Parathyroid adenoma (tissue), 2 donors: ENCODE results near the gene NFYC.
"Not testable (repeated sequence)": the region's sequence is repeated elsewhere in the genome, so short reads cannot be mapped to it uniquely, and the experiment has no call there.

Source experiments
- H2AFZ ChIP-seq: fragments of 300-600 bp; sonication (generic); one replicate; pipeline ENCODE4 v1.7.0; 2017; ENCODE audit warnings: antibody characterized with exemption, mild to moderate bottlenecking
- H3K27ac ChIP-seq: fragments of 300-600 bp; sonication (generic); one replicate; pipeline ENCODE4 v1.7.0; 2017
- H3K27me3 ChIP-seq: fragments of 300-600 bp; sonication (generic); one replicate; pipeline ENCODE4 v1.7.0; 2017; ENCODE audit warnings: low read length; ENCODE audit not compliant: control insufficient read depth, insufficient read depth
- H3K36me3 ChIP-seq: fragments of 300-600 bp; sonication (generic); one replicate; pipeline ENCODE4 v1.7.0; 2017; ENCODE audit warnings: low read length; ENCODE audit not compliant: control insufficient read depth, insufficient read depth
- H3K4me1 ChIP-seq: fragments of 300-600 bp; sonication (generic); one replicate; pipeline ENCODE4 v1.7.0; 2017; ENCODE audit warnings: control low read depth
- H3K4me2 ChIP-seq: fragments of 300-600 bp; sonication (generic); one replicate; pipeline ENCODE4 v1.7.0; 2017; ENCODE audit warnings: low read length
- H3K4me3 ChIP-seq: fragments of 300-600 bp; sonication (generic); one replicate; pipeline ENCODE4 v1.7.0; 2017; ENCODE audit warnings: low read depth, low read length
- H3K79me2 ChIP-seq: fragments of 300-600 bp; sonication (generic); one replicate; pipeline ENCODE4 v1.7.0; 2017; ENCODE audit warnings: control low read depth
- H3K9ac ChIP-seq: fragments of 300-600 bp; sonication (generic); one replicate; pipeline ENCODE4 v1.7.0; 2017; ENCODE audit warnings: mild to moderate bottlenecking
- H3K9me3 ChIP-seq: fragments of 300-600 bp; sonication (generic); one replicate; pipeline ENCODE4 v1.7.0; 2017; ENCODE audit warnings: low read length; ENCODE audit not compliant: control insufficient read depth
- CTCF ChIP-seq: fragments of 300-600 bp; sonication (generic); IDR thresholded peaks from one replicate; pipeline ENCODE4 v1.7.0; 2017; ENCODE audit warnings: antibody characterized with exemption, mild to moderate bottlenecking
- donor health status: primary hyperparathyroidism.

Gene NFYC

GRCh38 chr1:40720493-40720892 lies 29.0 kb downstream of the NFYC start:
- Histone ChIP-seq H3K27me3 (no peaks in the 10 kb centered on the region), H3K4me1 (peaks cover 10% of the 10 kb centered on the region), H3K4me2 (no peak overlapping the region), H3K9me3 (no peaks in the 10 kb centered on the region), H3K27ac (no peak overlapping the region), H3K79me2 (peaks cover 35% of the 10 kb centered on the region), H3K36me3 (no peaks in the 10 kb centered on the region), H3K9ac (no peak overlapping the region), H2AFZ (no peak overlapping the region), H3K4me3 (no peak overlapping the region)
- no peak for TF ChIP-seq CTCF

GRCh38 chr1:40722622-40723021 lies 31.1 kb downstream of the NFYC start:
- no peaks in the 10 kb centered on the region for H3K9me3 ChIP-seq
- no peak for TF ChIP-seq CTCF
- peaks cover 37% of the 10 kb centered on the region for H3K79me2 ChIP-seq
- H3K27ac ChIP-seq = no peak overlapping the region
- H2AFZ ChIP-seq = no peak overlapping the region
- H3K36me3 ChIP-seq = no peaks in the 10 kb centered on the region
- no peaks in the 10 kb centered on the region for H3K27me3 ChIP-seq
- H3K9ac ChIP-seq = no peak overlapping the region
- H3K4me2 ChIP-seq = no peak overlapping the region
- peaks cover 5% of the 10 kb centered on the region for H3K4me1 ChIP-seq
- H3K4me3 ChIP-seq = no peak overlapping the region

GRCh38 chr1:40723196-40723955 lies 31.9 kb downstream of the NFYC start:
- H3K9ac ChIP-seq = no peak overlapping the region
- no peak overlapping the region for H3K4me3 ChIP-seq
- no peaks in the 10 kb centered on the region for H3K36me3 ChIP-seq
- H3K9me3 ChIP-seq = no peaks in the 10 kb centered on the region
- peaks cover 5% of the 10 kb centered on the region for H3K4me1 ChIP-seq
- H3K27ac ChIP-seq = no peak overlapping the region
- no peak overlapping the region for H3K4me2 ChIP-seq
- H3K79me2 ChIP-seq = peaks cover 39% of the 10 kb centered on the region
- no peak for TF ChIP-seq CTCF
- H3K27me3 ChIP-seq = no peaks in the 10 kb centered on the region
- H2AFZ ChIP-seq = no peak overlapping the region

GRCh38 chr1:40727662-40728061 lies 36.2 kb downstream of the NFYC start:
- not testable (repeated sequence) for H3K9ac ChIP-seq, H3K36me3 ChIP-seq, H2AFZ ChIP-seq, H3K4me2 ChIP-seq, H3K4me1 ChIP-seq, H3K27ac ChIP-seq, H3K27me3 ChIP-seq, H3K4me3 ChIP-seq, H3K9me3 ChIP-seq
- peaks cover 35% of the 10 kb centered on the region for H3K79me2 ChIP-seq

GRCh38 chr1:40729316-40729862 lies 37.9 kb downstream of the NFYC start:
- not testable (repeated sequence) for H3K4me2 ChIP-seq, H3K4me1 ChIP-seq, H3K27ac ChIP-seq

More at GRCh38 chr1:40729316-40729862, 37.9 kb downstream of the NFYC start:
- not testable (repeated sequence) for H2AFZ ChIP-seq, H3K36me3 ChIP-seq, H3K4me3 ChIP-seq, H3K9ac ChIP-seq, H3K27me3 ChIP-seq, H3K9me3 ChIP-seq
- peaks cover 28% of the 10 kb centered on the region for H3K79me2 ChIP-seq
